GOT3 (cell line): ENCODE results near the gene GFER.
"Not testable (repeated sequence)": the region's sequence is repeated elsewhere in the genome, so short reads cannot be mapped to it uniquely, and the experiment has no call there.

Experiments used
- DNase-seq: peaks from one replicate; lab custom pipeline; 2025; ENCODE audit warnings: mixed read lengths; lab: John Stamatoyannopoulos, UW

Gene GFER

GRCh38 chr16:2005646-2006045 lies 21.7 kb downstream of the GFER start:
- DNase-seq, result no peak

GRCh38 chr16:2006317-2006716 lies 22.3 kb downstream of the GFER start:
- no peak for DNase-seq

GRCh38 chr16:2007081-2007836 lies 23.3 kb downstream of the GFER start:
- DNase-seq, result no peak

GRCh38 chr16:2008009-2008526 lies 24.1 kb downstream of the GFER start:
- DNase-seq, result no peak

GRCh38 chr16:2008631-2009163 lies 24.7 kb downstream of the GFER start:
- DNase-seq, result no peak

GRCh38 chr16:2009164-2009711 lies 25.2 kb downstream of the GFER start:
- DNase-seq, result no peak

GRCh38 chr16:2009791-2010510 lies 26.0 kb downstream of the GFER start, which contains the start of gene ZNF598:
ZNF598 (minus strand) TSS chr16:2009821.
- no peak for DNase-seq

GRCh38 chr16:2011726-2012125 lies 27.7 kb downstream of the GFER start:
- DNase-seq, result not testable (repeated sequence)

GRCh38 chr16:2013527-2013926 lies 29.5 kb downstream of the GFER start:
- DNase-seq, result no peak

- no peak for DNase-seq
These were observed 31.3 kb downstream of the GFER start for GRCh38 chr16:2015117-2015946.

GRCh38 chr16:2015947-2016208 lies 31.9 kb downstream of the GFER start:
- no peak for DNase-seq

- no peak for DNase-seq
These were observed 32.5 kb downstream of the GFER start for GRCh38 chr16:2016407-2016922.

- DNase-seq, result no peak
These were observed 35.5 kb downstream of the GFER start, which contains the start of gene NPW for GRCh38 chr16:2019518-2019920. NPW (plus strand) TSS chr16:2019785.

- DNase-seq, result no peak
These were observed 36.2 kb downstream of the GFER start for GRCh38 chr16:2019921-2020831.

- DNase-seq, result no peak
These were observed 38.7 kb downstream of the GFER start for GRCh38 chr16:2022723-2023091.

GRCh38 chr16:2023092-2024031 lies 39.4 kb downstream of the GFER start:
- peak; percentile 70 for DNase-seq

GRCh38 chr16:2024032-2024420 lies 40.0 kb downstream of the GFER start:
- DNase-seq, result no peak

- no peak for DNase-seq
These were observed 41.3 kb downstream of the GFER start for GRCh38 chr16:2025251-2025650.

- no peak for DNase-seq
These were observed 42.0 kb downstream of the GFER start for GRCh38 chr16:2025878-2026460.
